Activated gamma-delta T cell treated with Interleukin-2 at 50 U/mL for 16 hours (primary cell): ENCODE measurements around the gene FAM118B.
A peak's percentile ranks its signal among the peaks of the same experiment; 100 is the strongest.

Experiments used
- DNase-seq: peaks from one replicate; pipeline ENCODE4 v3.0.0-alpha.2; 2020

Gene FAM118B

DNA sequence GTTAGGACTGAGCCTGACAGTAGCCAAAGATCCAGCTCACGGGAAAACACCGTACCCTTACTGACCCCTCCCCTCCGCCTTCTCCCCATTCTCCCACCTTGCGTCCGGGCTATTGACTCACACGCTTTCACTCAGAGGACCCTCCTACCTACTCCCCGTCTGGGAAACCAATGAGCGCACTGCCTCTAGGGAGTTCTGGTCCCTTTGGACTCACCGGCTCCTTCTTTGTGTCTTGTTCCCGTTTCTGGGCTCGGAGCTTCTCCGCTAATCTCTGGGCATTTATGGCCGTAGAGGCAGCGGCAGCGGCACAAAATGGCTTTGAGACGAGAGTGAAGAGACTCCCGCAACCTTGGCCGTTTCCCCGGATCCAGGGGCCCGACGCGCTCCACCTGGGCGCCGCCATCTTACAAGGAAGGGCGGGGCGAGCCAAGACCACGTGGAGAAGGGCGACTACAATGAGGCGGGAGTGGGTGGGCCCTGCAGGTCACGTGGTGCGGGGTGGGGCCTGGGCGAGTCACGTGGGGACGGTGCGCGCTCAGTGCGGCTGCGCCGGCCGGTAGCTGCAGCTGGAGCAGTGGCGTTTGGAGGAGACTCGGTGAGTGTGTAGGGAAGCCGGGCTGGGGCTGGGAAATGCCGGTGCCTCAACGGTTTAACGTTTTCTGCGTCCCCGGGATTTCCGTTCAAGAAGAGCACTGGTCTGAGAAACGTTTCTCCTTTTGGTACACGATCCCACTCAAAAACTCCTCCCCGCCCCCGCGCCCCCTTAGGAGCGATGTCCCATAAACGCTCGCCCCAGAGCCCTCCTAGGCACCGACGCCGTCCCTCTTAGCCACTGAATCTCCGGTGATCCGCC, at the start of gene FAM118B, which contains the start of gene RPUSD4:
Gene FAM118B (plus strand): TSS at position 547 of the 853 bp plus-strand sequence. CDS start 23,220 bp downstream, outside the sequence.
Gene RPUSD4 (minus strand): TSS at position 415 of the 853 bp plus-strand sequence. CDS start 12 bp downstream, at position 403.
- peak; percentile 99 for DNase-seq

DNA sequence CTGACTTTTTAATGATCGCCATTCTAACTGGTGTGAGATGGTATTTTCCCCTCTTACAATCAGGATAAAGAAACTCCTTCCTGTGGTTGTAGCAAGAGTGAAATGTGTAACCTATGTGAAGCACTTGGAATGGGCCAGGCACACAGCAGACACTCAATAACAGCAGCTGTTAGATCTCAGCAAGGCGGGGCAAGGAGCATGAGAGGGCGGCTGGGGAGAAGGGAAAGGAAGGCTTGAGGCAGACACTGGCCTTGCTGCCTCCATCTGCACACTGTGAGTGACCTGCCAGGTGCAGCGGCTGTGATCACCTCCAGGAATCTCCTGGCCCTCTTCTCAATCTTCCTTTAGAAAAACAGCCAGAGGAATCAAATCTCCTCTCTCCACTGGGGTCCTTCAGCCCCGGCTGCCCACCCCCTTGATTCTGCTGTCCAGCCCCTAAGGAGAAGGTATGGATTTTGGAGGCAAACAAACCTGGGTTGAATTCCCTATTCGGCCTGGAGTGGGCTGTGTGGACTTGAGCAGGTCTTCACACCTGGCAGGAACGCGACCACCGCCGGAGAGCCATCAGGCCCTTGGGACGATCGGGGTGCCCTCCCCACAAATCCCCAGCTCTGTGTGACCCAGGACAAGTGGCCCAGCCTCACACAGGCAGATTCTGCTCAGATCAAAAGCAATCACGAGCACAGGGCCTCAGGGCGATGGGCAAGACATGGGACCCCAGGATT, 49.1 kb upstream of the FAM118B start:
- DNase-seq, result no peak

DNA sequence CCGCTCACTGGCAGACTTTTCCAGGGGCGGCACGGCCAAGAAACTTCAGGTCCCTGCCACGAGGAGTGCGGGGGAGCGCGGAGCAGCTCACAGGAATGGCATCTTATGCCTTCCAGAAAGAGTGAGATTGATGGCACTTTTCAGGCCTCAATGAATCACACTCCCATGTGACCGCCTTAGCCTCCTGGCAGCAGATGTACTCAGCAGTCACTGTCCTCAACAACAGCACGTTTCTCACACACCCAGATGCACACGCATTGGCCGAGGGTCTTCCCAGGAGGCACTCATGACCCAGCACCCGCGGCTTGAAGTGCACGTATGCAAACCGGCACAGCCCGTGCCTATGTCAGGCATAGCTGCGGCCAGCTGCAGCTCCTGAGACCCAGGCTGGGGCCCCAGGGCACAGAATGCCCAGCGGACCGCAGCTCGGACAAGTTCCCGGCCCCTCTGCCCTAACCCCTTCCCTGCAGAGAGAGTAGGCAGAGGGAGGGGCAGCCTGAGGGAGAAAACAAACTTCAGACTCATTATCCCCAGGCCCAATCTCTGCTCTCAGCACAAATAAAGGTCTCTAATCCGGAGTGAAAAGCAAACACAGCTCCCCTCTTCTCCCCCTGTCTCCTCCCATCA, 48.4 kb upstream of the FAM118B start:
- no peak for DNase-seq

DNA sequence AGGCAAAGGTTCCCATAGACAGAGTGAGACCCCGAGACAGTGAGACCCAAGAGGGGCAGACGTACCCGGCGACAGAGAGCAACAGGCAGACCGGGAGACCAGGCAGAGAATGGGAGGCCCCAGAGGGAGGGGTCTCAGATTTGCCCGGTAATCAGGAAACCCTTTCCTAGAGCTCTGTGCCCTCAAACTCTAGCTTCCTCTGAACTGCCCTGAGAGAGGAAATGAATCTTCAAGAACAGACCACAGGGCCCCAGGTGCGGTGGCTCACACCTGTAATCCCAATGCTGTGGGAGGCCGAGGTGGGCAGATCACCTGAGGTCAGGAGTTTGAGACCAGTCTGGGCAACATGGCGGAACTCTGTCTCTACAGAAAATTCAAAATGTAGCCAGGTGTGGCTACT, 47.8 kb upstream of the FAM118B start:
- no peak for DNase-seq

DNA sequence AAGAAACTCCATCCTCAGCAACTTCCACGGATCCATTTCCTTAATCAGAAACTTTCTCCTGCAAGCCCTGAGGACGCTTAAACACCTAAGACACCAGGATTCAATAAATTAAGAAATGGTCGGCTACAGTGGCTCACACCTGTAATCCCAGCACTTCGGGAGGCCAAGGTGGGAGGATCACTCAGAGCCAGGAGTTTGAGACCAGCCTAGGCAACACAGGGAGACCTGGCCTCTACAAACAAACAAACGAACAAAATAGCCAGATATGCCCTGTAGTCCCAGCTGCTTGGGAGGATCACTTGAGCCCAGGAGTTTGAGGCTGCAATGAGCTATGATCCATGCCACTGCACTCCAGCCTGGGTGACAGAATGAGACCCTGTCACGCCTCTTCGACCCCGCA, 46.8 kb upstream of the FAM118B start:
- DNase-seq, result no peak

DNA sequence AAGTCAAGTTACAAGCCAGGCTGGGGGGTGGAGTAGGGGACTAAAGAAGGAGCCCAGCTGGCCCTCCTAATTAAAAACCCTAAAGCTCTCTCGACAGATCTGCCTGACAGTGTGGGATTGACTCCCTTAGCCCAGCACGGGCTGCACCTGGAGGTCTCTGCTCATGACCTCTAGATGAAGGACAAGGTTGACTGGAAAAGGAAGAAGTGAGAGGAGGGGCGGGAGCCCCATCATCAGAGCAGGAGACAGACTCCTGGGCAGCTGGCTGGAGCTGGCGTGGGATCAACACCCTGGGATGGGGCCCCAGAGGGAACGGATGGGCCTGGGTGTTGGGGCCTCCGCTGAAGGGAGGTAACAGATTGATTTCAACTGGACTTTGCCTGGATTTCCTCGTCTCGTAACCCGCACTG, 46.3 kb upstream of the FAM118B start:
- DNase-seq, result no peak

DNA sequence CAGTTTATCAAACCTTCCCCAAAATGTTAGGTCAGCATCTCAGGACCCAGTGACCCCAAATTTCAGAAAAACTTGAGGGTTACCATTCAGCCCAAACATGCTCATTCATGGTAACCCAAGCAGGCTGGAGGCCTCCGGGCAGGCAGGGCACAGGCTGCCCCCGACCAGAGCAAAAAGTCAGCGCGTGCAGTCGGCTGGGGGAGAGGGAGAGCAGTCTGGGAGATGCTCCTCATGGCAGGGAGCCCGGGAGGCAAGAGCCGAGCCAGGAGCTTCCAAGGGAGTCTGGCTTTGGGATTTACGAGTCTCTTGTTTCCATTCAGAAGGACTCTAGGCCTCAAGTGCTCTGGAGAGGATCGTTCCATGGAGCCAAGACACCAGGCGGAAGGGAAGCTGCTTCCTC, 45.8 kb upstream of the FAM118B start:
- DNase-seq, result no peak

DNA sequence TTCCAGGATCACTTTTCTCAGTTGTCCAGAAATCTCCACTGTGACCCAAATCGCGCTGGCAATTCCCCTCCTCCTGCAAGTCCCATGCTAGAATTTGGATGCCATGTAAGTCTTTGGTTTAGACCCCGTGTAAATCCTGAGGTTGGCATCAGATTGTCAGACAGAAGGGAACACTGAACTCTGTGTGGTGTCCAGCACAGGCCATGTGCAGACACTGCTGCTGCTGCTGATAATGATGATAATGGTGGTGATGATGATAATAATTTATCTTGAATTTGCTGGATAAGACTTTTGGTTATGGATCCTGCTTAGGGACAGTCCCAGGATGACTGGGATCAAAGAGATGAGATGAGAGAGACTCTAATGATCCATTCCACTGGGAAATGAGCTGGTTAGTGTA, 45.2 kb upstream of the FAM118B start:
- no peak for DNase-seq

DNA sequence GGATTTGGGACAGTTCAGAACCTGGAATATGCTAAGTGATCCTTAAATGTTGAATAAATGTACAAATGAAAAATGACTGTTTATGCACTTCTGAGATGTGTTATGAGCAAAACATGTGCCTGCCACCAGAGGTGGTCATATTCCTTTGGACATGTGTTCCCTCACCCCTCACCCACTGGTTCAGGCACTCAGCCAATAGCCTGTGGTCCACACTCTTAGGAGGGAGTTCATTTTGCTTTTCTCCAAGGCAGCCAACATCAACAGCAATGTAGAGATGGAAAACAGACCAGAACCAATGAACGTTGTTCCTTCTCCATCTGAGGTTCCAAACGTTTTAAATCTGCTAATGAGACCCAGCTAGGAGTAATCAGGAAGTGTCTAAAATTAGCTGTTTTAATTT, 44.1 kb upstream of the FAM118B start:
- no peak for DNase-seq

DNA sequence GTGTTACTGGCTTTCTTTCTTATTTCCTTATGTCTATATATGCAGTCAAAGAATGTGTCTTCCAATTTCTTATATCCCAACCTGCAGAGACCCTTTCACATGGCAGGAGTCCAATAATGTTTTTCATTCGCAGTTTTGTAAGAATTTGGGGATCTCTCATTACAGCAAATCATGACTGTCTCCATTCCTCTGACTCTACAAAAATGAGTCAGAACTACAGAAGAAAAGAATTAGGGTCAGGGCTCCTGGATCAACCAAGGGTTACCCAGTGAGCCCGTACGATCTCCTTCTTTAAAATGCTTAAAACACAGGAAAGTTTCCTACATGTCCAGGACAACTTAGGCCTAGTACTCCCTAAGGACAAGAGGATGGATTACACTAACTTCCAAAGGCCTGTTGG, 42.3 kb upstream of the FAM118B start:
- DNase-seq, result no peak

DNA sequence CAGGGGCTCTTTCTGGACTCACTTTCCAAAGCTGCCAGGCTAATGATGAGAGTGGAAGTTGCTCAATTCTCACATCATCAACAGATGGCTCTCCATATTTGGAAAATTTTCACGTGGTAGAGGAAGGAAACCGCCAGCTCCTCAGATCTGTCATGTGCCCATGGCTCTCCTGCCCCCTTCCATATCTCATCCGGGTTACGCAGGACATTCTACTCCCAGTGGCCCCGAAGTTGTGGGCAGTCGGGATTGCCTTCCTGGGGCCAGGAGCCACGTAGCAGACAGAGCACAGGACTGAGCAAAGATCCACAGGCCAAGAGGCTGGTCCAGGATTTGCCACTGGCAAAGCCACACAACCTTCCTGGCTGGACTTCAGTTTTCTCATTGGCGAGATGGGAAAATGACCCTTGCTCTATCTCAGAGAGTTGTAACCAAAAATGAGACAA, 39.0 kb upstream of the FAM118B start:
- DNase-seq, result no peak

DNA sequence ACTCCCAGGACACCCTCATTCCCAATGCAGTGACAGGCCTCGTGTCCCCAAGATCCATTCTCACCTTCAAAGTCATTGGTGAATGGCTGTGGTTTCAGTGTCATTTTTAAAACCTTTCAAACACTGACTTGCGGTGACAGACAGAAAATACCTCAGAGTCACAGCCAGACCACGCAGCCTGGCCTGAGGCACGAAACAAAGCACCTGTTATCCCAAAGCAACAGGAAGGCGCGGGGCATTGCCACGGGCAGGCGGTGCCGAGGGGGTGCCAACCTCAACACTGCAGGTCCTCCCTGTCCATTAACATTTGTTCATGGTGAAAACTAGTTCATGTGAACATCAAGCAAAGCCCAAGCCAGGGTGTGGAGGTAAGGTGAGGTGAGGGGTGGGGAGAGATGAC, 38.3 kb upstream of the FAM118B start:
- DNase-seq, result no peak

DNA sequence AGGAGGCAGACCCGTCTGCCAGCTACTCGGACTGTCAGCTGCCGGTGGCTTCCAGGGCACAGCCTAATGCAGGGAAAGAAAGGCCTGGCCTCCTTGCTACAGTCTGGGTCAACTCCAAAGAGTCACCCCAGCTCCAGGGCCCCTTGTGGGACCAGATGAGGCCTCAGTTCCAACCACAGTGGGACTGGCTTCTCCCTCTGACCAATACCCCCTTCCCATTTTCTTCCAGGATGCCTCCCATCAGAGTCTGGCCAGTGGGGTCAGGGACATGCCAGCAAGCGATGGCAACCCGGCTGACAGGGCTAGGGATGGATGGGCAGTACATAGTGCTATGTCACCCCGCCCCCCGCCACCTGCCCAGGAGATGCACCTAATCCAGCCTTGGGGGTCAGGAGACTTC, 36.8 kb upstream of the FAM118B start:
- no peak for DNase-seq

DNA sequence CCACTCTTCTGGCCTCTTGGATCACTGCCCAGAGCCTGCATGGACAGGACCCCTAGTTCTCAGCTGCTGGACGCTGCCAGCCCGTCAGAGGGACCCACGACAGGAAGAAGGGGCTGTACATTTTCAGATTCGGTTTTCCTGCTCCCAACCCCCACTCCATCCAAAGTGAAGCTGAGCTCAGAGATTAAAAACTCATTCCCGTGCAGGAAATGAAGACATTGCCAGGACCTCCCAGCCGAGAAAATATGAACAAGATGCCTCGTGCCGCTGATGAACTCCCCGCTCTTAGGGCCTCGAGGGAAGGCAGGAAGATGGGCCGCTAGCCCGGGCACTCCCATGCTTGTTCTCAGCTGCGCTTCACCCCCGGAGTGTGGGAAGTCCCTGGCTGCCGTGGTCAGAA, 36.2 kb upstream of the FAM118B start:
- DNase-seq, result no peak

DNA sequence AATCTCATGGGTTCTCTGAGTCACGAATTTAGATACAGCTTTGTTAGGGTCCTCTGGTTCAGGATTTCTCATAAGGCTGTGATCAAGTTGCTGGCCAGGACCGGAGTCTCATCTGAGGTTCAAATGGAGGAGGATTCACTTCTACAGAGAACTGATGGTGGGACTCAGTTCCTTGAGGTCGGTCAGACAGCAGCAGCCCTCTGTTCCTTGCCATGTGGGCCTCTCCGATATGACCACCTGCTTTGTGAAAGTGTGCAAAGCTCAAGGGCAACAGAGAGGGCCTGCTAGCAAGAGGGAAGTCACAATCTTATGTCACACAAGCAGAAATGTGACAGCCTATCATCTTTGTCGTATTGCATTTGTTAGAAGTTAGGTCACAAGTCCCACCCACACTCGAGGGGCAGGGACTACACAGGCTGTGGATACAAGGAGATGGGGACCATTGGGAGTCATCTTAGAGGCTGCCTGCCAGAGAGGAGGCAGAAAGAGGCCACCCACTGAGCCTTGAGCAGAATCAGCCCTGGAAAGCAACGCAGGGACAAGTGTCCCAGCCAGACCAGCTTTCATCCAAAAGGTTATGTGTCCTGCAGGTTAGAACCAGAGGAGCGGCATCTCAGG, 34.6 kb upstream of the FAM118B start:
- no peak for DNase-seq

DNA sequence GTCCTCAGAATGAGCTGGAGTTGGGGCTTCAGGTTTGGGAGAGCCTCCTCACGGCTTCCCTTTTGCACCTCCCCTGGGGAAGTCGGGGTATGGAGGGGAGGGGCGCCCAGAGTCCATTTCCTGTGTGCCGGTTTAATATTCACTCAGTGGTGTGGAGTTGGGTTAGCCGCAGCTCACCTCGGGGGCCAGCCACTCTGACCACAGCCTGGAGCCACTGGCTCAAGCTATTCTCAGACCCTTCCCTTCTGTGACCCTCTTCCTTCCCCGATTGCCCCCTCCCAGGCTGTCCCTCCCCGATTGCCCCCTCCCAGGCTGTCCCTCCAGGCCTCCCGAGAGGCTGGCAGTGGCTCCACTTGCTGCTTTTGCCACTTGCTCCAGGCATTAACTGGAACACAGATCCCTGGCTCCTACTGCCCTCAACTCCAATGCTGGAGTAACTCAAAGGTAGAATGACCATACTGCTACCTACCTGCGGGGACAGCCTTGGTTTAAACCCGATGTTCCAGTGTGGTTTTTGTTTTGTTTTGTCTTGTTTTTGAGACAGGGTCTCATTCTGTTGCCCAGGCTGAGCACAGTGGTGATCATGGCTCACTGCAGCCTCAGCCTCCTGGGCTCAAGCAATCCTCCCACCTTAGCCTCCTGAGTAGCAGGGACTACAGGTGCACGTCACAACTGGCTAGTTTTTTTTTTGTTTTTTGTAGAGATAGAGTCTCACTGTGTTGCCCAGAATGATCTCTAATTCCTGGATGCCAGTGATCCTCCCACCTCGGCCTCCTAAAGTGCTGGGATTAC, 29.4 kb upstream of the FAM118B start:
- DNase-seq, result no peak

DNA sequence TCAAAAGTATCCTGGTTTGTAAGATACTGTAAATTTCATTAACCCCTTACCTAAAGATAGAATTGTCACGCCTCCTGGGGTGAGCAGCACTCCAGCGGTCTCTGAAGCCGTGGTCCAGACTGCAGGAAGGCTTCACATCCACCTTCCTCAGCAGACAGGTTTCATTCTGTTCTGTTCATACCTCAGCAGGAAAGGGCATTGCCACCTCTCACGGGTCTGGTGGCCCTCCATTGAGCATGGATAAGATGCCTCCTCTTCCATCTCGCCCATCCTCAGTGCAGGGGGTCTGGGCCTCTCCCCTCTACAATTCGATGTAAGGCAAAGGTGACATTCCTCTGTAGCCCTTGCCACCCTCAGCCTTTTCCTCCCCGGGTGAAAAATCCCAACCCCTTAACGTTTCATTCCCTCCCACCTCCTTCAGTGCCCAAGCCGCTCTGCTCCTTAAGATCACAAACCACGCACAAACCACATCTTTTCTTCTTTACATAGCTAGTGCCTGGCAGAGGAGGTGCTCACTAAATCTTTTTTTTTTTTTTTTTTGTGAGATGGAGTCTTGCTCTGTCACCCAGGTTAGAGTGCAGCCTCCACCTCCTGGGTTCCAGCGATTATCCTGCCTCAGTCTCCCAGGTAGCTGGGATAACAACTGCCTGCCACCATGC, 28.7 kb upstream of the FAM118B start:
- DNase-seq, result no peak

DNA sequence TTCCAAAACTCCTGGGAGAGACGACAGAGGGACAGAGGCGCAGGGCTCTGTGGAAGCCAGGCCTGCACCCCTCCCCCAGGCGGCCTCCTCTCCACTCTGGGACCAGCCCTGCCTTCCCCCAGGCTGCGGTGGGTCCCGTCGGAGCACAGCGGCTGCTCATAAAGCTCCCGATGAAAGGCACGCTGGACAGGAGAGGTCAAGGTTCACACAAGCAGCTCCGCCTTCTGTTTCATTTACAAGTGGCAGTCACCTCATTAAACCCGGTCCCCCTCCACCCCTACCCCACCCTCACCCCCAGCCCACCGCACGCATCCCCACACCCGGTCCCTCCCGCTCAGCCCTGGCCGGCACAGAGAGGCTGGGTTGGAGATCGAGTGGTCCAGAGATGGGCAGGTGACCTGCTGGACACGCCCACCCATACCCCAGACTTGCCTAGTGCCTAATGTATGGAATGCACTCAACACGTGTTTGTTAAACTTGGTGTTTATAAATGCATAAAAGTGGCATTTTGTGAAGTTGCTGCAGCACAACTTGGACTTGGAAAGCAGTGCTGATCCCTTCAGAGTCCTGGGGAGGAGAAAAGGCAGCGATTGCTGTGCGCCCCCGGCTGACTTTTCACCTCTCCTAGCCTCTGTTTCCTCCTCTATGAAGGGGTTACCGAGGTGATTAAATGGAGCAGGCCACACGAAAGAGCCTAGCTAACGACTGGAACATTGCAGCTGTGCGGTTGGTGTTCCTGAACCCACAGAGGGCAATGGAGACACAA, 26.1 kb upstream of the FAM118B start:
- no peak for DNase-seq

DNA sequence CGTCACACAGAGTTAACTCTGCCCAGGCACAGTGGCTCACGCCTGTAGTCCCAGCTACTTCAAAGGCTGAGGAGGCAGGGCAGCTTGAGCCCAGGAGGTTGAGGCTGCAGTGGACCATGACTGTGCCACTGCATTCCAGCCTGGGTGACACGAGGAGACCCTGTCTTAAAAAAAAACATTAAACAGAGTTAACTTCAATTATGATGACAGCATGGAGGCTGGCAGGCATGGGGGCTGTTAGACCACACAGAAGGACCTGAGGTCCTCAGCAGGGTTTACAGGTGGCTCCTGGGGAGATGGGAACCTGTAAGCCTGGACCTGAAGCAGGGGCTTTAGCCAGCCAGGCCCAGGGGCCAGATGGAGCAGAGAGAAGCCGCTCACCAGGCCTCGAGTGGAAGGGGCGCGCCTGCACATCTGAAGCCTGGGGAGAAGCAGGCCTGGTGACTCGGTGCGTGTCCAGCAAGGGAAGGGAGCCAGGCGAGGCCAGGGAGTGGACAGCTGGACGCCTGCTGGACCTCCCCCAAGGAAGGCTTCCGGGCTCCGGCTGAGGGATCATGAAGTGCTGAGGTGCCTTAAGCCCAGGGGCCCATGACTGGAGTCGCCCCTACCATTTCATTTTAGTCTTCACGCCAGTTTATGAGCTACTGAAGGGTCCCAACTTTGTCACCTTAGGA, 25.4 kb upstream of the FAM118B start:
- DNase-seq, result no peak
